Stimulated activated CD8-positive, alpha-beta memory T cell treated with anti-CD3 and anti-CD28 coated beads, Interleukin-4, amount 100 ng/mL, for 1 hour (primary cell): ENCODE results near the gene ZC3H7B.
"Not testable (repeated sequence)": the region's sequence is repeated elsewhere in the genome, so short reads cannot be mapped to it uniquely, and the experiment has no call there.

Experiments
- DNase-seq, 2 donors: peaks; one replicate each; pipeline ENCODE4 v3.0.0-alpha.2; 2020; ENCODE audit warnings: low read depth in 2 of 2, low spot score in 1 of 2

ZC3H7B gene

GRCh38 chr22:41377846-41378245, 76.5 kb downstream of the ZC3H7B start:
- DNase-seq: no peak

DNA sequence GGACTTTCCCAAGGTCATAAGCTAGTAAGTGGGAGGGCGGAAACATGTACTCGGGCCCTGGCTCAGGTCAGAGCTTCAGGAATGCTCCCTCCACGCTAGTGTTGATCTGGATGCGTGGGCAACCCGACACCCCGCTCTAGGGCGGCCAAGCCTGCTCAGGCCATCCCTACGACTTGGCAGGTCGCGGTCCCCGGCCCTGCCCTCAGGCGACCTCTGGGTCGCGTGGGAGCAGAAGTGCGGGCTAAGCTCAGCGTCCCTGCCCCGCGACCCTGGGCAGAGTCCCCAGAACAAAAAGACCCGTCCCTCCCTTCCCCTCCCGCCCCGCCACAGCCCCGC, 79.6 kb downstream of the ZC3H7B start:
- no peak for DNase-seq

DNA sequence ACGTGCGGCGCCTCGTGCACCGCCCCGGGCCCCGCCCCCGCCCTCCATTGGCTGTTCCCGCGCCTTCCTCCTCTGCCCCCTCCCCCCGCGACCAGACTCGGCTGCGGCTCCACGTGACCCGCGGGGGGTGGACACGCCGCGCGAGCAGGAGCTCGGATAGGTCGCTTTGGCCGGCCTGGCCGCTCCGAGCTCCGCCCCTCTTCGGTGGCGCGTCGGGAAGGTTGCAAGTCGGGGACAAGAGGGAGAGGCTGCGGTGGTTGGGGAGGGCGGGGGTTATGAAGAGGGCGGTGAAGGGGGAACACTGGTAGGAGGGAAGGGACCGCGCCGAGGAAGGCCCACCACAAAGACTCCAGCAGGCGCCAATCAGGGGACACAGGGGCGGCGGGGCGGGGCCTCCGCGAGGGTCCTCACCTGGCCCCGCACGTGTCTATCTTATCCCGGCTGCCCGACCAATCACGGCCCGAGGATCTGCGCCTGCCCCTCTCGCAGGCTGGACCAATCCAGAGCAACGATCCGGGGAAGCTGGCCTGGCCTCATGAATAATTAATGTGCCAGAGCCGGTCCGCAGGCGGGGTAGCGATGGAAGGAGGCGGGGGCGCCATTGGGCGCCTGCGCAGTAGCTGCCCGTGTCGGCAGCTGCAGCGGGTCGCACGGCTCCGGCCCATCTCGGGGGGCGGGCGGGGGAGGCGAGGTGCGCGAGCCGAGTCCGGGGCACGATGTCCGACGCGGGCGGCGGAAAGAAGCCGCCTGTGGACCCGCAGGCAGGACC, 80.2 kb downstream of the ZC3H7B start, which contains the start of gene TEF:
Gene TEF, plus strand, starts transcription at position 614 of the 769 bp plus-strand sequence. Its CDS starts 103 bp downstream, at position 717.
- peak; percentile 88 to 94 for DNase-seq

DNA sequence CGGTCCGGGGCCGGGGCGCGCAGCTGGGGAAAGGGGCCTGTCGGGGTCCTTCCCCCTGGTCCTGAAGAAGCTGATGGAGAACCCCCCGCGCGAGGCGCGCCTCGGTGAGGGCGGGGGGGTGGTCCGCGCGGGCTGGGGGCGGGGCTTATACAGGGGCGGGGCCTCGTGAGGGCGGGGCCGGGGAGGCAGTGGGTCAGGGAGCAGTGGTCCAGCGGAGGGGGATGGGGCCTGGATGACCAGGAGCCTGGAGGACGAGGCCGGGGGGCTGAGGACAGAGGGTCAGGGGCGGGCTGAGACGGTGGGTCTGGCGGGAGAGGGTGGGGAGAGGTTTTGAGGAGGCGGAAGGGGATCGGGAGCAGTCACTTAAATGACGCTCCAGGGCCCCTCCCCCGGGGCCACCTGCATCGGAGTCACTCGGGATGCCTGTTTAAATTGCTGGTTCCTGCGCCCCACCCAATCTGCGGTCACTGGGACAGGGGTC, 80.8 kb downstream of the ZC3H7B start:
- DNase-seq: peak; percentile 30 to 37

DNA sequence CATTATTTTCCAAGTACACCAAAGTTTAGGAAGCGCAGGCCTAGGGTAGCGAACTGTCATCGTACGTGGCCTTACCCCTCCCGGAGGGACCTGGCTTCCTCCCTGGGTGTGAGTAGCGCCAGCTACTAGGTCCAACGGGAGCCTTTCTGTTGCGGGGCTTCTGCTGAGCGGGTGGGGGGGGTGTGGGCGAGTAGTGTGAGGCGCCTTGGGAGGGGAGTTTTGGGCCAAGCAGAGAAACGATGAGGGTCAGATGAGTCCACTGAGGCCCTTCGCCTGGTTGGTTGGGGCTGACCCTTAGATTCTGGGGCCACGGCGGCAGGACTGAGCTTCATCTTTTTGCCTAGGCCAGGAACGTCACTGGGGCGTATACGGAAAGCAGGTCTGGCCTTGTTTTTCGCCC, 81.3 kb downstream of the ZC3H7B start:
- DNase-seq: no peak

DNA sequence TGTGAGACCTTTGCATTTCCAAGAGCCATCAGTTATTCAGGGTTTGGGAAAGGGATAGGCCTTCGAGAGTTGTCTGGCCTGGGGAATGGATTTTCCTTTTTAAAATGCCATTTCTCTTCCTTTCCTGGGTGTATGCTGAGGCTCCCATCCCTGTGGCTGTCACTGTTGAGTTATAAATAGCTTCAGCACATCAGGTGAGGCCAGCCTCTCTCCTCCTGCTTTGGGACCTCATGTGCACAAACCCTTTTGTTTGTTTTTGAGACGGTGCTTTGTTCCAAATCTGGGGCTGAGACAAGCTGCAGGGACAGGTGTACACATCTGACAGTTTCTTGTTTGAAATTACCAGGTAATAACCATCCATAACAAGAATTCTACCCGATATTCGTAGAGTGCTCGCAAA, 81.8 kb downstream of the ZC3H7B start:
- DNase-seq: no peak

- DNase-seq: no peak
These were observed 82.8 kb downstream of the ZC3H7B start for GRCh38 chr22:41384128-41384527.

DNA sequence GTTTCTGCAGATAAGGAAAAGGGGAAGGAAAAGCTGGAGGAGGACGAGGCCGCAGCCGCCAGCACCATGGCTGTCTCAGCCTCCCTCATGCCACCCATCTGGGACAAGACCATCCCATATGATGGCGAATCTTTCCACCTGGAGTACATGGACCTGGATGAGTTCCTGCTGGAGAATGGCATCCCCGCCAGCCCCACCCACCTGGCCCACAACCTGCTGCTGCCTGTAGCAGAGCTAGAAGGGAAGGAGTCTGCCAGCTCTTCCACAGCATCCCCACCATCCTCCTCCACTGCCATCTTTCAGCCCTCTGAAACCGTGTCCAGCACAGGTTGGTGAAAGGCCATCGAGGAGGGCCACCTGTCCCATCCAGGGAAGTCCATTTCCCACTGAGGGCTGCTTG, 86.0 kb downstream of the ZC3H7B start:
- no peak for DNase-seq

DNA sequence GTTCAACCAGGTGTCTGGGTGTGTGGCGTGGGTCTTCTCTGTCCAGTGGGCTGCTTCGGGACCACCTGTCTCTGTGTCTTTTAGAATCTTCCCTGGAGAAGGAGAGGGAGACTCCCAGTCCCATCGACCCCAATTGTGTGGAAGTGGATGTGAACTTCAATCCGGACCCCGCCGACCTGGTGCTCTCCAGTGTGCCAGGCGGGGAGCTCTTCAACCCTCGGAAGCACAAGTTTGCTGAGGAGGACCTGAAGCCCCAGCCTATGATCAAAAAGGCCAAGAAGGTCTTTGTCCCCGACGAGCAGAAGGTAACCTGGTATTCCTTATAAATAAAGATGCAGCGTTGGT, 92.7 kb downstream of the ZC3H7B start:
- DNase-seq: no peak

- DNase-seq: no peak
These were observed 94.4 kb downstream of the ZC3H7B start for GRCh38 chr22:41395531-41396240.

GRCh38 chr22:41397143-41397811, 96.0 kb downstream of the ZC3H7B start:
- DNase-seq: no peak

DNA sequence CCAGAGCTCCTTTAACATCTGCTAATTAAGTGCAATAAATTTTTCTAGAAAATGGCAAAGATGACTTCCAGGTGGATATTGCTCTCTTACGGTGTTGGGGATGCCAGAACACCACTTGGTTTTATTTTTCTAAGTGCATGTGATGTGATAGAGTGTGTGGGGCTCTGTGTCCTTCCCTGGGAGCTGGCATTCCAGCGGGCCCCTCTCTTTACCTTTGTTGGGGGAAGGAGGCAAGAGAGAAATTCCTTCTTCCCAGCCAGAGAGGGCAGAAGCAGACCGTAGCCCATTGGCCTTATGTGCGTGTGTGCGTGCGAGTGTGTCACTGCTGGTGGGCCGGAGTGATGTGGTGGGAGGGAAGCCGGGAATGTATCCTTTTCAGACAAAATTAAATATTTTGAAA, 97.6 kb downstream of the ZC3H7B start:
- no peak for DNase-seq

DNA sequence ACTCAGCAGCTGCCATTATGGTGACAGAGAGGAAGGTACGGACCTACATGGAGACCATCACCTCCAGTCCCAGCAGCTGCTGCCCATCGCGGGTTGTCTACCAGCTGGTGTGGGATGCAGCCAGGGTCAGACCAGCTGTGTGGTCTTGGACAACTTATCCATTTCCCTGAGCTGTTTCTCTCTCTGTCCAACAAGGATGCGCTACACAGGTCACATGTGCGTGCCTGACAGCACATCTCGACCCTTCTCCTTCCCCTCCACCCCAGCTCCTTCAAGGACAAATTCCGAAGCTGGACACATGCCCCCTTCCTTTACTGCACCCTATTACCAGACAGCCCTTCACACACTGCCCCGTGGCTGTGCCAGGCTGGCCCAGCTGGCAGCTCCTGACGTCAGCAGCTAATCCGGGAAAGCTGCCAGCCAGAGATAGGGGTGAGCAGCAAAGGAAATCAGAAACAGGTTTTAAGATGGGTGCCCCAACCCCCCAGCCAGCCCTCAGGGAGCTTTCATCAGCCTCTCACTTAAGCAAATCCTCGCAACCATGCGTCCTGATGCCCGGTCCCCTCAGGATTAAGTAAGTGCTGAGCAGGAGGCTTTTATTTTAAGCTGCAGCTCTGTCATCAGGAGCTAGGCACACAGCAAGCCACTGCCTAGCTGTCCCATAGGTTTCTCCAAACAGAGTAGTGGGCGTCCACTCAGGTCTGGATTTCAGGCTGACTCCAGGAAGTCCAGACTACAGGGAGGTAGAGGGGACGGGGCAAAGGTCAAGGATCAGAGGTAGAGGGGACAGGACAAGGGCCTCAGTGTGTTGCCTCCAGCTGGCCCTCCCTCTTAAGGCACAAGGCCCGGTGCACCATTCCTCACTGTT, 100.7 kb downstream of the ZC3H7B start:
- no peak for DNase-seq

DNA sequence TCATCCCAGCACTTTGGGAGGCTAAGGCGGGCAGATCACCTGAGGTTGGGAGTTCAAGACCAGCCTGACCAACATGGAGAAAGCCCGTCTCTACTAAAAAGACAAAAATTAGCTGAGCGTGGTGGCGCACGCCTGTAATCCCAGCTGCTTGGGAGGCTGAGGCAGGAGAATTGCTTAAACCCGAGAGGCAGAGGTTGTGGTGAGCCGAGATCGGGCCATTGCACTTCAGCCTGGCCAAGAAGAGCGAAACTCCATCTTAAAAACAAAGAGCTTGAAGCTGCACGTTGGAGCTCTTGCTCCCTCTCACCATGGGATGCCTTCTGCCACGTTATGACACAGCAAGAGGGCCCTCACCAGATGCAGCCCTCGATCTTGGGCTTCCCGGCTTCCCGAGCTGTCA, 101.5 kb downstream of the ZC3H7B start:
- DNase-seq: not testable (repeated sequence)

- peak; percentile 47 to 70 for DNase-seq
These were observed 102.4 kb downstream of the ZC3H7B start for GRCh38 chr22:41403532-41404318.

- DNase-seq: no peak
These were observed 104.3 kb downstream of the ZC3H7B start for GRCh38 chr22:41405588-41405987.

DNA sequence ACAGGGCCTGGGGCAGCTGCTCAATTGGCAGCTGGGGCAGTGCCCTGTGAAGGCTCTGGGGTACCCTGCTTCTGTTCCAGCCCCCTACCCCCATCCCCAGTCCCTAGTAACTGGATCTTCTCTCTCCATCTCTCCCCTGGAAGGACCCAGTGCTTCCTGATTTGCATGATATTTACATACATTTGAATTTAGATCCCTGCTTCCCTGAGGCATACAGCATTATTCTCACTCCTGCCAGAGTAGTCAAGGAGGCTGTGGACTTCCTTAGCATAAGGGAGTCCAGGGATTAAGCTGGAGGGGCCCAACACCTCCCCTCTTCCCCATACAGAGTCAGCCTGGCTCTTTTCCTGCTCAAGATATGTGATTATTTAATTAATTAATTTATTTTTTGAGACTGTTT, 105.1 kb downstream of the ZC3H7B start:
- DNase-seq: no peak

GRCh38 chr22:41407433-41407832, 106.1 kb downstream of the ZC3H7B start:
- DNase-seq: no peak

DNA sequence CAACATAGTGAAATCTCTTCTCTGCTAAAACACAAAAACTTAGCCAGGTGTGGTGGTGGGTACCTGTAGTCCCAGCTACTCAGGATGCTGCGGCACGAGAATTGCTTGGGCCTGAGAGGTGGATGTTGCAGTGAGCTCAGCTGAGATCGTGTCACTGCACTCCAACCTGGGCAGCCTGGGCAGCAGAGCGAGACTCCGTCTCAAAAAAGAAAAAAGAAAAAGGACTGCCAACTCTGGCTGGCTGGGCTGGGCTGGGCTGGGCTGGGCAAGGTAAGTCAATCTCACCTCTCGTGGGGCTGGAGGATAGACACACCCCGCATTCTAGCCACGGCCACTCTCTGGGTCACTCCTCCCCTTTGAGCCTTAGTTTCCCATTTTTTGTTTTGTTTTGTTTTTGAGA, 107.3 kb downstream of the ZC3H7B start:
- DNase-seq: no peak
